Epidermal melanocyte (primary cell): Measurements from ENCODE around the gene BOC.

Experiments
- DNase-seq: peaks from one replicate; pipeline ENCODE4 v3.0.0; 2011; ENCODE audit warnings: low spot score; ENCODE audit not compliant: insufficient read length

BOC gene

GRCh38 chr3:113268311-113268710 lies 57.0 kb downstream of the BOC start:
- no peak for DNase-seq

- DNase-seq, result no peak
These were observed 57.6 kb downstream of the BOC start for GRCh38 chr3:113268942-113269341.

GRCh38 chr3:113269661-113270060 lies 58.3 kb downstream of the BOC start:
- no peak for DNase-seq

- no peak for DNase-seq
These were observed 58.7 kb downstream of the BOC start for GRCh38 chr3:113270068-113270467.

GRCh38 chr3:113270786-113271185 lies 59.4 kb downstream of the BOC start:
- DNase-seq, result no peak

- DNase-seq, result no peak
These were observed 59.8 kb downstream of the BOC start for GRCh38 chr3:113271189-113271588.

GRCh38 chr3:113271594-113272384 lies 60.4 kb downstream of the BOC start:
- DNase-seq, result no peak

GRCh38 chr3:113272385-113272779 lies 61.0 kb downstream of the BOC start:
- no peak for DNase-seq

GRCh38 chr3:113273011-113273410 lies 61.7 kb downstream of the BOC start:
- DNase-seq, result no peak

GRCh38 chr3:113273604-113274378 lies 62.4 kb downstream of the BOC start:
- DNase-seq, result no peak

- no peak for DNase-seq
These were observed 63.3 kb downstream of the BOC start for GRCh38 chr3:113274425-113275257.

- DNase-seq, result no peak
These were observed 63.9 kb downstream of the BOC start for GRCh38 chr3:113275258-113275556.

GRCh38 chr3:113275583-113275928 lies 64.2 kb downstream of the BOC start:
- no peak for DNase-seq

- peak; percentile 40 for DNase-seq
These were observed 64.8 kb downstream of the BOC start for GRCh38 chr3:113275929-113276750.

- no peak for DNase-seq
These were observed 65.4 kb downstream of the BOC start for GRCh38 chr3:113276751-113277080.

GRCh38 chr3:113277414-113277813 lies 66.1 kb downstream of the BOC start:
- DNase-seq, result no peak

- DNase-seq, result no peak
These were observed 66.7 kb downstream of the BOC start for GRCh38 chr3:113277941-113278598.

- DNase-seq, result no peak
These were observed 67.2 kb downstream of the BOC start for GRCh38 chr3:113278599-113278955.

- DNase-seq, result no peak
These were observed 68.3 kb downstream of the BOC start for GRCh38 chr3:113279686-113280085.

- no peak for DNase-seq
These were observed 71.9 kb downstream of the BOC start for GRCh38 chr3:113283306-113283705.

GRCh38 chr3:113284453-113285050 lies 73.2 kb downstream of the BOC start:
- no peak for DNase-seq
